ENCODE results near the gene ASH1L. TPM values are rescaled to one million over a fixed set of nuclear protein-coding genes. Genes with fewer than 3 reads are reported as not detected.
"Not testable (repeated sequence)": the region's sequence is repeated elsewhere in the genome, so short reads cannot be mapped to it uniquely, and the experiment has no call there.

ASH1L gene
- total and polyA plus RNA-seq, 9 of the 15 experiments (the other 6 are each of a cell fraction or from before 2014, with no cell fraction given) = 2.0 to 23.3 (median 14.6) TPM

DNA sequence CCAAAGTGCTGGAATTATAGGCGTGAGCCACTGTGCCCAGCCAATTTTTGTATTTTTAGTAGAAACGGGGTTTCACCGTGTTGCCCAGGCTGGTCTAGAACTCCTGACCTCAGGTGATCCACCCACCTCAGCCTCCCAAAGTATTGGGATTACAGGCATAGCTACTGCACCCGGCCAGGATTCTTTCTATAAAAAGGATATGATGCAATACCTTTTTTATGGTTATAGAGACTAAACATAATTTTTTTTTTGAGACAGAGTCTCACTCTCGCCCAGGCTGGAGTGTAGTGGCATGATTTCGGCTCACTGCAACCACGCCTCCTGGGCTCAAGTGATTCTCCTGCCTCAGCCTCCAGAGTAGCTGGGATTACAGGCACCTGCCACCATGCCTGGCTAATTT is 233.7 kb downstream of the ASH1L start:
- Histone ChIP-seq H3K36me3 (ENCODE audit: control insufficient read depth, insufficient read depth, low read length) (peaks cover 53% of the 10 kb centered on the region), H3K4me1 (replicated peaks in 1 of 2; ENCODE audit: control insufficient read depth in 2 of 2, insufficient read depth in 2 of 2, low read length in 2 of 2) (peaks cover 9 to 30% of the 10 kb centered on the region in 2 experiments; a peak in 4 of 5 replicates), H3K79me2 (ENCODE audit: control insufficient read depth, insufficient read depth, low read length) (peaks cover 19% of the 10 kb centered on the region)
- H3K4me3 ChIP-seq; CTCF ChIA-PET (ENCODE audit: low intra/inter-chr PET ratio); FAIRE-seq; H4K20me1 ChIP-seq (replicated peaks; ENCODE audit: control insufficient read depth, insufficient read depth, low read length); BruUV-seq (replicated peaks); H3K27me3 ChIP-seq (ENCODE audit: control insufficient read depth in 2 of 2, insufficient read depth in 2 of 2, low read length in 2 of 2); H3K9ac ChIP-seq (ENCODE audit: insufficient read depth in 1 of 2, low read depth in 2 of 2, low read length in 2 of 2); DNase-seq (ENCODE audit: extremely low read depth in 1 of 4, low spot score in 3 of 4); H3K4me2 ChIP-seq (ENCODE audit: insufficient read depth, low read length); ATAC-seq; H3K9me1 ChIP-seq (ENCODE audit: control insufficient read depth, insufficient read depth, low read length); H3K9me3 ChIP-seq (replicated peaks; ENCODE audit: control insufficient read depth, insufficient read depth, low read depth, low read length); H3K27ac ChIP-seq (ENCODE audit: extremely low read depth, low read depth, low read length); H2AFZ ChIP-seq (ENCODE audit: low read depth, low read length); in situ Hi-C loops (cut with MboI); TF ChIP-seq CEBPG (CRISPR knock-in tag; IDR thresholded peaks at IDR 0.05): not testable (repeated sequence)
- TF ChIP-seq, protein P1, sequence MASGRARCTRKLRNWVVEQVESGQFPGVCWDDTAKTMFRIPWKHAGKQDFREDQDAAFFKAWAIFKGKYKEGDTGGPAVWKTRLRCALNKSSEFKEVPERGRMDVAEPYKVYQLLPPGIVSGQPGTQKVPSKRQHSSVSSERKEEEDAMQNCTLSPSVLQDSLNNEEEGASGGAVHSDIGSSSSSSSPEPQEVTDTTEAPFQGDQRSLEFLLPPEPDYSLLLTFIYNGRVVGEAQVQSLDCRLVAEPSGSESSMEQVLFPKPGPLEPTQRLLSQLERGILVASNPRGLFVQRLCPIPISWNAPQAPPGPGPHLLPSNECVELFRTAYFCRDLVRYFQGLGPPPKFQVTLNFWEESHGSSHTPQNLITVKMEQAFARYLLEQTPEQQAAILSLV (tag; IDR thresholded peaks at IDR 0.05) = peak; percentile 48; the same call in 1 of the 2 replicates
- peak; percentile 43 to 88; a peak in 3 of 4 replicates for TF ChIP-seq CEBPG (tag; conservative IDR thresholded peaks at IDR 0.05 in 1 of 2, IDR thresholded peaks at IDR 0.05 in 1 of 2)
- TF ChIP-seq, protein P2, sequence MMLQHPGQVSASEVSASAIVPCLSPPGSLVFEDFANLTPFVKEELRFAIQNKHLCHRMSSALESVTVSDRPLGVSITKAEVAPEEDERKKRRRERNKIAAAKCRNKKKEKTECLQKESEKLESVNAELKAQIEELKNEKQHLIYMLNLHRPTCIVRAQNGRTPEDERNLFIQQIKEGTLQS (IDR thresholded peaks at IDR 0.05) = peak; percentile 55; the same call in 1 of the 2 replicates
- TF ChIP-seq, protein P2 (CRISPR knock-in tag; conservative IDR thresholded peaks at IDR 0.05) = not testable (repeated sequence)
- peak; percentile 72 for TF ChIP-seq CEBPB (tag; IDR thresholded peaks at IDR 0.05)
- WGBS (ENCODE audit: insufficient coverage, low coverage, missing lambda C conversion rate) = 90% methylated on average over 7 of the region's 7 CpGs
- intact Hi-C loops (cut with micrococcal nuclease) = loop anchor here (10.0 kb wide), 1 partner anchor 266 kb away; no protein-coding TSS in a partner anchor
- POLR2A ChIA-PET = interaction anchor here (1.0 to 3.0 kb wide), 3 partner anchors 9 to 14 kb away, joined by 3 to 10 read pairs (median 3); no protein-coding TSS in a partner anchor
